ENCODE data around the gene COX19. TPM values are rescaled to one million over a fixed set of nuclear protein-coding genes. Genes with fewer than 3 reads are reported as not detected.

COX19 gene
- total RNA-seq, 1 donor from 2014 or later: 10.8 TPM

- Histone ChIP-seq H3K4me1 (peaks cover 19% of the 10 kb centered on the region), H3K36me3 (peaks cover 0 to 4% of the 10 kb centered on the region in 2 donors)
- TF ChIP-seq CTCF (IDR thresholded peaks at IDR 0.05): no peak
- no peak for TF ChIP-seq POLR2AphosphoS5 (IDR thresholded peaks at IDR 0.05; ENCODE audit: insufficient read depth in 1 of 2, low read depth in 1 of 2)
- TF ChIP-seq POLR2A (IDR thresholded peaks at IDR 0.05): no peak
These were observed 46.6 kb upstream of the COX19 start for GRCh38 chr7:1021931-1022330.

GRCh38 chr7:1021366-1021765 lies 46.0 kb upstream of the COX19 start:
- Histone ChIP-seq H3K9me3 (no peaks in the 10 kb centered on the region), H3K27ac (no peak overlapping the region), H3K4me3 (no peak overlapping the region), H3K4me1 (peaks cover 15% of the 10 kb centered on the region), H3K27me3 (no peaks in the 10 kb centered on the region), H3K36me3 (peaks cover 0 to 4% of the 10 kb centered on the region in 2 donors)
- DNase-seq (ENCODE audit: extremely low spot score in 2 of 2): no peak
- TF ChIP-seq POLR2A (IDR thresholded peaks at IDR 0.05) (no peak), POLR2AphosphoS5 (IDR thresholded peaks at IDR 0.05; ENCODE audit: insufficient read depth in 1 of 2, low read depth in 1 of 2) (no peak), CTCF (IDR thresholded peaks at IDR 0.05) (no peak)
- intact Hi-C loops (cut with DNase I): loop anchor here (10.0 kb wide), 1 partner anchor 1693 kb away; no protein-coding TSS in a partner anchor

More at GRCh38 chr7:1021931-1022330, 46.6 kb upstream of the COX19 start:
- no peaks in the 10 kb centered on the region for H3K9me3 ChIP-seq
- no peaks in the 10 kb centered on the region for H3K27me3 ChIP-seq
- H3K27ac ChIP-seq: no peak overlapping the region
- intact Hi-C loops (cut with DNase I): loop anchor here (10.0 kb wide), 1 partner anchor 1693 kb away; no protein-coding TSS in a partner anchor
- DNase-seq (ENCODE audit: extremely low spot score in 2 of 2): no peak
- no peak overlapping the region for H3K4me3 ChIP-seq

GRCh38 chr7:1020849-1021251 lies 45.5 kb upstream of the COX19 start:
- peaks cover 0 to 4% of the 10 kb centered on the region in 2 donors for H3K36me3 ChIP-seq
- TF ChIP-seq CTCF (IDR thresholded peaks at IDR 0.05): peak in 1 of 3 experiments; percentile 10
- no peak for TF ChIP-seq POLR2A (IDR thresholded peaks at IDR 0.05)
- DNase-seq (ENCODE audit: extremely low spot score in 2 of 2): no peak
- no peak overlapping the region for H3K4me3 ChIP-seq
- no peaks in the 10 kb centered on the region for H3K9me3 ChIP-seq
- peaks cover 11% of the 10 kb centered on the region for H3K4me1 ChIP-seq
- H3K27me3 ChIP-seq: no peaks in the 10 kb centered on the region
- no peak overlapping the region for H3K27ac ChIP-seq
- intact Hi-C loops (cut with DNase I): loop anchor here (10.0 kb wide), 1 partner anchor 1694 kb away; no protein-coding TSS in a partner anchor

GRCh38 chr7:1019789-1020610 lies 44.7 kb upstream of the COX19 start:
- Histone ChIP-seq H3K36me3 (no peaks in the 10 kb centered on the region), H3K27ac (no peak overlapping the region), H3K27me3 (no peaks in the 10 kb centered on the region), H3K9me3 (no peaks in the 10 kb centered on the region), H3K4me3 (no peak overlapping the region), H3K4me1 (peaks cover 5% of the 10 kb centered on the region)
- TF ChIP-seq POLR2A (IDR thresholded peaks at IDR 0.05) (no peak), CTCF (IDR thresholded peaks at IDR 0.05) (no peak), POLR2AphosphoS5 (IDR thresholded peaks at IDR 0.05; ENCODE audit: insufficient read depth in 1 of 2, low read depth in 1 of 2) (no peak)
- intact Hi-C loops (cut with DNase I): loop anchor here (10.0 kb wide), 1 partner anchor 1695 kb away; no protein-coding TSS in a partner anchor
- no peak for DNase-seq (ENCODE audit: extremely low spot score in 2 of 2)

- H3K4me3 ChIP-seq: no peak overlapping the region
- H3K27ac ChIP-seq: no peak overlapping the region
- H3K36me3 ChIP-seq: no peaks in the 10 kb centered on the region
- no peaks in the 10 kb centered on the region for H3K9me3 ChIP-seq
- intact Hi-C loops (cut with DNase I): no loop called here
- H3K4me1 ChIP-seq: no peaks in the 10 kb centered on the region
- no peak for TF ChIP-seq POLR2A (IDR thresholded peaks at IDR 0.05)
- no peak for TF ChIP-seq CTCF (IDR thresholded peaks at IDR 0.05)
- TF ChIP-seq POLR2AphosphoS5 (IDR thresholded peaks at IDR 0.05; ENCODE audit: insufficient read depth in 1 of 2, low read depth in 1 of 2): no peak
- no peaks in the 10 kb centered on the region for H3K27me3 ChIP-seq
- no peak for DNase-seq (ENCODE audit: extremely low spot score in 2 of 2)
These were observed 44.0 kb upstream of the COX19 start for GRCh38 chr7:1019255-1019785.
